ENCODE results near the gene CD320. TPM values are rescaled to one million over a fixed set of nuclear protein-coding genes. Genes with fewer than 3 reads are reported as not detected.
"Not testable (repeated sequence)": the region's sequence is repeated elsewhere in the genome, so short reads cannot be mapped to it uniquely, and the experiment has no call there.

The CD320 gene
- total RNA-seq, 1 donor from 2014 or later: 68.5 TPM

GRCh38 chr19:8320564-8321066 is 12.5 kb upstream of the CD320 start:
- H3K9me3 Mint-ChIP-seq: no peaks in the 10 kb centered on the region
- DNase-seq (ENCODE audit: low read depth, low spot score): no peak
- H3K4me1 Mint-ChIP-seq: peaks cover 25% of the 10 kb centered on the region
- no peaks in the 10 kb centered on the region for H3K27me3 Mint-ChIP-seq (ENCODE audit: low read depth)
- peaks cover 2% of the 10 kb centered on the region for H3K36me3 Mint-ChIP-seq (ENCODE audit: low read depth)
- peak overlapping the region; percentile 99 for H3K27ac Mint-ChIP-seq (ENCODE audit: unreplicated experiment)
- H3K4me3 Mint-ChIP-seq: peak overlapping the region; percentile 99
- TF ChIP-seq, protein P1, sequence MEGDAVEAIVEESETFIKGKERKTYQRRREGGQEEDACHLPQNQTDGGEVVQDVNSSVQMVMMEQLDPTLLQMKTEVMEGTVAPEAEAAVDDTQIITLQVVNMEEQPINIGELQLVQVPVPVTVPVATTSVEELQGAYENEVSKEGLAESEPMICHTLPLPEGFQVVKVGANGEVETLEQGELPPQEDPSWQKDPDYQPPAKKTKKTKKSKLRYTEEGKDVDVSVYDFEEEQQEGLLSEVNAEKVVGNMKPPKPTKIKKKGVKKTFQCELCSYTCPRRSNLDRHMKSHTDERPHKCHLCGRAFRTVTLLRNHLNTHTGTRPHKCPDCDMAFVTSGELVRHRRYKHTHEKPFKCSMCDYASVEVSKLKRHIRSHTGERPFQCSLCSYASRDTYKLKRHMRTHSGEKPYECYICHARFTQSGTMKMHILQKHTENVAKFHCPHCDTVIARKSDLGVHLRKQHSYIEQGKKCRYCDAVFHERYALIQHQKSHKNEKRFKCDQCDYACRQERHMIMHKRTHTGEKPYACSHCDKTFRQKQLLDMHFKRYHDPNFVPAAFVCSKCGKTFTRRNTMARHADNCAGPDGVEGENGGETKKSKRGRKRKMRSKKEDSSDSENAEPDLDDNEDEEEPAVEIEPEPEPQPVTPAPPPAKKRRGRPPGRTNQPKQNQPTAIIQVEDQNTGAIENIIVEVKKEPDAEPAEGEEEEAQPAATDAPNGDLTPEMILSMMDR (conservative IDR thresholded peaks at IDR 0.05): no peak

- H3K27me3 Mint-ChIP-seq (ENCODE audit: low read depth): no peaks in the 10 kb centered on the region
- DNase-seq (ENCODE audit: low read depth, low spot score): no peak
- TF ChIP-seq, protein P1 (conservative IDR thresholded peaks at IDR 0.05): no peak
- peaks cover 2% of the 10 kb centered on the region for H3K36me3 Mint-ChIP-seq (ENCODE audit: low read depth)
- peak overlapping the region; percentile 99 for H3K4me3 Mint-ChIP-seq
- peak overlapping the region; percentile 99 for H3K27ac Mint-ChIP-seq (ENCODE audit: unreplicated experiment)
- no peaks in the 10 kb centered on the region for H3K9me3 Mint-ChIP-seq
- peaks cover 25% of the 10 kb centered on the region for H3K4me1 Mint-ChIP-seq
These were observed 11.8 kb upstream of the CD320 start for GRCh38 chr19:8319807-8320520.

GRCh38 chr19:8318835-8319234 is 10.7 kb upstream of the CD320 start:
- H3K27me3 Mint-ChIP-seq (ENCODE audit: low read depth); H3K27ac Mint-ChIP-seq (ENCODE audit: unreplicated experiment); H3K36me3 Mint-ChIP-seq (ENCODE audit: low read depth); H3K9me3 Mint-ChIP-seq; DNase-seq (ENCODE audit: low read depth, low spot score): not testable (repeated sequence)
- Mint-ChIP-seq H3K4me1 (peaks cover 25% of the 10 kb centered on the region), H3K4me3 (peak overlapping the region; percentile 83)

DNA sequence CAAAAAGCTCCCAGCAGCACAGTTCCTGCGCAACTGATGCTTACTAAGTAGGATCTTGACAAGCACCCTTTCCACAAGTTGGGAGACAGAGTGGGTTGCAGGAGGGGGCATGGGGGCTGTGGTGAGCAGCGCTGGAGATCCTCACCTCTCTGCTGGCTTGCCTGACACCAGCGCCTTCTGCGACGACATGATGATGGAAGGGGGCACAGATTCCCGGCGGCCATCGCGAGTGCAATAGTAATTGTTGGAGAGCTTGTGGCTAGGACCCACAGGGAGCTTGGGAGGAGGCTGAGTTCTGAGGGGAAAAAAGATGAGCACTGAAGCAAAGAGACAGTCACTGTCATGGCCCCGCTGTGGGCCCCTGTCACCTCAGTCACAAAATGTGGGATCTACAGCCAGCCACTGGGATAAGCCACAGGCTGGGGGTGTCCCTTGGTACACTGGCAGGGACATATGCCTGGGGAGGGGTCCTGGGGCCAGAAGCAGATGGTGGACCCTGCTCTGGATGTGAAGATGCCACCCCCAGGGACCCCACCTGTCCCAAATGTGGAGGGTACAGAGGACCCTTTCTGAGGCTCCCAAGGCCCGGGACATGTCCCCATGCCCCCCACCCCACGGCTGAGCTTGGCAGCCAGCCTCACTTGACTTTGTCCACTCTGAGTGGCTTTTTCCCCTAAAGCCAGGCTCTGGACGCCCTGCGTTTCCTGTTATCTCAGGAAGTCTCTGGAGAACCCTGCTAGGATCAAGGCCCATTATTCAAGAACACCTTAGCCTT is 8.4 kb upstream of the CD320 start:
- Mint-ChIP-seq H3K36me3 (ENCODE audit: low read depth) (no peaks in the 10 kb centered on the region), H3K4me1 (peaks cover 12% of the 10 kb centered on the region), H3K27me3 (ENCODE audit: low read depth) (no peaks in the 10 kb centered on the region), H3K4me3 (peak overlapping the region; percentile 41), H3K9me3 (no peaks in the 10 kb centered on the region), H3K27ac (ENCODE audit: unreplicated experiment) (no peak overlapping the region)
- TF ChIP-seq, protein P1 (conservative IDR thresholded peaks at IDR 0.05): no peak
- DNase-seq (ENCODE audit: low read depth, low spot score): no peak

GRCh38 chr19:8314981-8315640 is 7.0 kb upstream of the CD320 start:
- H3K36me3 Mint-ChIP-seq (ENCODE audit: low read depth); H3K4me1 Mint-ChIP-seq; H3K9me3 Mint-ChIP-seq; H3K27me3 Mint-ChIP-seq (ENCODE audit: low read depth); H3K27ac Mint-ChIP-seq (ENCODE audit: unreplicated experiment); DNase-seq (ENCODE audit: low read depth, low spot score): not testable (repeated sequence)
- peak overlapping the region; percentile 31 for H3K4me3 Mint-ChIP-seq

- H3K36me3 Mint-ChIP-seq (ENCODE audit: low read depth): no peaks in the 10 kb centered on the region
- no peak overlapping the region for H3K4me3 Mint-ChIP-seq
These were observed 3.5 kb upstream of the CD320 start for GRCh38 chr19:8311461-8312260.

More at GRCh38 chr19:8311461-8312260, 3.5 kb upstream of the CD320 start:
- H3K27me3 Mint-ChIP-seq (ENCODE audit: low read depth): no peaks in the 10 kb centered on the region
- no peaks in the 10 kb centered on the region for H3K9me3 Mint-ChIP-seq
- no peak for DNase-seq (ENCODE audit: low read depth, low spot score)
- TF ChIP-seq, protein P1 (conservative IDR thresholded peaks at IDR 0.05): no peak
- peaks cover 21% of the 10 kb centered on the region for H3K4me1 Mint-ChIP-seq
- H3K27ac Mint-ChIP-seq (ENCODE audit: unreplicated experiment): no peak overlapping the region
